GM21447 (cell line): ENCODE data around the gene TRIM29.

Source experiments
- ATAC-seq: cut with Tn5 transposase; IDR thresholded peaks from one replicate; pipeline ENCODE4 v1.9.1; 2021; ENCODE audit not compliant: unreplicated experiment

TRIM29 gene

DNA sequence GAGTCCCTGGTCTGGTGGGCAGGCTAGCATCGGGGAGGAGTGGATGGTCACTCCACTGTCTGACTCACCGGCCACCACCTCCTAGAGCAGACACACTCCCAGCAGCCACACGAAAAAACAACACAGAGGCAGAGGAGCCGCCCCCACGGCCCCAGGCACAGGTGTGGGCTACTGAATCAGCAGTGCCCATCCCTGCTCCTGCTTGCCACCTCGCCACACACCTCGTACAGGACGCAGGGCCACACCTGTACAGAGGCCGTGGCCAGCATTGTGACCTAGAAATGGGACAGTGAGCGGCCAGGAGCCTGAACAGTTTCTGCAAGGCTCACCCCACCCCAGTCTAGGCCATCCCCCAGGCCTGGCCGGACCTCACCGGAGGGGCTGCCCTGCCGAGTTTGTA lies 14.0 kb downstream of the TRIM29 start:
- no peak for ATAC-seq

DNA sequence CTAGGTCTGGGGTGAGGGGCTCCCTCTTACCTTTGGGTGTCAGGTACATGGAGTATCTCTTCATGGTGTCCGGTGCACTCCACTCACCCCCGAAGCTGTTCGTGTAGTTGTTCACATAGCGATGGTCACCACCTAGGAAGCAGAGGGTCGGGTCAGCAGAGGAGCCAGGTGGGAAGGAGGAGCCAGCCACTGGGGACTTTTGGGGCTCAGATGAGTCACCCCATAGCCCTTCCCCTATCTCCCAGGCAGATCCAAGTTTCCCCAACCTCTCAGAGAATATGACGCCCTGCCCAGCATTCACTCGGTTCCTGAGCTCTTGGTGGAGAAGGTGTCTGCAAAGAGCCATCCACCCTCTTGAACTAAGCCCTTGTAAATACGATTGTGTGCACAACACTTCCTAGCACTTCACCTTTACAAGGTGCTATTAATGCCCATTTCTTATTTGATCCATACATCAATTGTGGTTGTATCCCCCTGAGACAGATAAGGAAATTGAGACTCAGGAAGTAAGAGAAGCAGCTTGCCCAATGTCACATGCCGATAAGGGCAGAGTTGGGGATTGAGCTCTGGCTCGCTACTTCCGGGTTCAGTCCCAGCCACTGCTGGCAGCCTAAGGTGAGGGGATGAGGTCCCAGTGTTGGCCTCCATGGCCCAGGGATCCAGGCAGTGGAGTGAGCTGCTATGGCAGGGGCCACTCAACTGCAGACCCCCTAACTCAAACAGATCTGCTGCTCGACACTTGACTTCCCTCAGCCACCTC lies 14.8 kb downstream of the TRIM29 start:
- no peak for ATAC-seq

DNA sequence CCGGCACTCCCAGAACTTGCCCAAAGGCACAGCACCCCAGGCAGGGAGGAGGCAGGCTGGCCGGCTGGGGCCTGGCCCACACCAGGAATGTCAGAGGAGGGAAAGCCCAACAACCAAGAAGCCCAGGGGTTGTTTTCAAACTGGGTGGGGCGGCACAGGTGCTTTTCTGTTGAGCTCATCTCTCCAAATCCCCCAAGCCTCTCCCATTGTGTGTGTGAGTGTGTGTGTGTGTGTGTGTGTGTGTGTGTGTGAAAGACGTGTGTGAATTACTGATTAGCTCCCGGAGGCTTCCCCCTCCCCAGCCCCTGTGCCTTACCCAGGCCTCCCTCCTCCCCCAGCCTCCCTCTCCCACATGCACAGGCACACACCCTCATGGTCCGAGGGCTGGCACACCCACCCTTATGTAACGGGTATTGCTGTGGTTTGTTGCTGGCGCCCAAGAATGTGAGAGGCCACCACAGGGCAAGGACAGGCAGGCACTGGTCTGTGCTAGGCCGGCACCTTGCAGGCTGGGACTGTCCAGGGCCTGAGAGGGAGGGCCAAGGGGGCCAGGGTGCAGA lies 15.9 kb downstream of the TRIM29 start:
- ATAC-seq: no peak

DNA sequence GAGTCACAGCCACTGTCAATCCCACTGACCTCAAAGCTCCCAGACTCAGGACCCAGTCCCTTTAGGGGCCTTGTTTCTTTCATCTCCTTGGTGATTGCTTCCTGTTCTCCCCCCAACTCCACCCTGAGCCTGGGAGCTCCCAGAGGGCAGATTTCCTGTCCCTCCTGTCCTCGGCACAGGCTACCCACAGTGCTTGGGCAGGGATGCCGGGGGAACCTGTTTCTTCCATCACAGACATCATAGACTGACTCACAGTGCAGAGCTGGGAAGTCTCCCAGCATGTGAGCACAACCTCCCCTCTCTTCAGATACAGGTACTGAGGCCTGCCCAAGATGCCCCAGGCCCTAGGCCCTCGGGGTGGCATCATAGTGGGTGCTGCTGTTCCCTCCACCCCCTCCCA lies 16.6 kb downstream of the TRIM29 start:
- no peak for ATAC-seq

DNA sequence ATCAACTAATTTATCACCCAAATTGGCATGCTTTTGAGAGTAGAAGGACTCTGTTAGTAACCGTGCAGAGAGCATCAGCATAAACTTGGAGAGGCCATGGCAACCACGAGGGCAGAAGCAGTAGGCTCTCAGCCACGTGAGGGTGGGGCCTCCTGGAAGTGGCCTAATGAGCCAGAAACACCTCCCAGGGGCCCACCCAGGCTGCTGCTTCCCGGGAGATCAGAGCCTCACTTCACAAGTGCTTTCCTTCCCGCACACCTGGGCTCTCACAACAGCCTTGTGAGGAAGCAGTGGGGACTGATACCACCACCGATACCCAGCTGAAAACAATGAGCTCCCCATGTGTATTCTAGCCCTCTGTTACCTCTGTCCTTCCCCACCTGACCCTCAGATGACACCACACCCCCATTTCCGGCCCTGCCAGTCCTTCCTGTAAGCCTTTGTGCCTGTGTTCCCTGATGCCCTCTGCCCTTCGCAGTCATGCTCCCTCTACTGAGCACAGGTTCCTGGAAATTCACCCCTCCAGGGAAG lies 17.0 kb downstream of the TRIM29 start:
- no peak for ATAC-seq

DNA sequence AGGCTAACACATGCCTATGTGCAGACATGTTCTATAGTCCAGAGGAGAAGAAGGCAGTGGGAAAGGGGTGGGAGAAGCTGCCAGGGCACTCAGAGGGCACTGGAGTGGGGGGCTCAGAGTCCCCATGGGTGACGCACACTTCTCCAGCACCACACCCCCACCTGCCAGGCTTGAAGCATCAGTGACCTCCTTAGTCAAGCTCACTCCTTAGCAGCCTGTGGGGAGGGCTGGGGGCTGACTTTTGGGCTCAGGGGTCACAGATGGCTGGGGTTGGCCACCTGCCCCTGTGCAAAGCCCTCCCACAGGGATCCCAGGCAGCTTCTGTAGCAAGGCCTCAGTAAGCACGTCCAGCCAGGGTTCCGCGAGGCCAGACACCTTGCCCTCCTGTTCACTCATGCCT lies 18.8 kb downstream of the TRIM29 start:
- no peak for ATAC-seq

DNA sequence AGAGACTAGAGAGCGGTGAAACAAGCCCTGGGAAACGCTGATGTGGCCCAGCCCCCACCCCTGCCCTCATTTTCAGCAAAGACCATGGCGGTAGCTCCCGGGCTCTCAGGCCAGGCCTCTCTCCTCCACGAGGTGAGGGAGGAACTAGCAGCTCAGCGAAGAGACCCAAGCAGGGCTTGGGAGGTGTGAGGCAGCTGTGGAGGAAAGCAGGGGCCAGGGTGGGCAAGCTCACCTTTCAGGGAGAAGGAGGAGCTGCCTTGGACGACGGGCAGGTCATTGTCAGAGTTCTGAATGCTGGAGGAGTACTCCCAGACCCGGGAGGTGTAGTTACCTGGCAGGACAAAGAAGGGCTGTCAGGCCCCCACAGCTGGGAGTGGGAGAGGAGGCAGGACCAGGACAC lies 19.9 kb downstream of the TRIM29 start:
- no peak for ATAC-seq

DNA sequence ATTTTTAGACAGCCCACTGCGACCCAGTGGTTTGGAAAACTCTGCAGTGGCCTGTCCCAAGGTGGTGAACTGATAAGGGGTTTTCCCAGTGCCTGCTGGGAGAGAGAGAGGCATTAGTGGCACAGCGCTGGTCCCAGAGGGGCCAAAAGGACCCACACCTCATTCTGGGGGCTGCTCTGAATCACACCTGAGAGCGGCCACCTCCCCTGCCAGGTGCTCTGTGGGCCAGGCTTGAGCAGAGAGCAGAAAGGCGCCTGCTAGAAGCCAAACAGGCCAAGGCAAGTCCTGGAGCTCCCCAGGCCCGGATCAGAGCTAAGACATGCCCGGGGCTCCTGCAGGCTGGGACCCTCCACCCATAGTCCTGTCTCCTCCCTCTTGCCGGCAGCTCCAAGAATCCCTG lies 20.9 kb downstream of the TRIM29 start:
- no peak for ATAC-seq

DNA sequence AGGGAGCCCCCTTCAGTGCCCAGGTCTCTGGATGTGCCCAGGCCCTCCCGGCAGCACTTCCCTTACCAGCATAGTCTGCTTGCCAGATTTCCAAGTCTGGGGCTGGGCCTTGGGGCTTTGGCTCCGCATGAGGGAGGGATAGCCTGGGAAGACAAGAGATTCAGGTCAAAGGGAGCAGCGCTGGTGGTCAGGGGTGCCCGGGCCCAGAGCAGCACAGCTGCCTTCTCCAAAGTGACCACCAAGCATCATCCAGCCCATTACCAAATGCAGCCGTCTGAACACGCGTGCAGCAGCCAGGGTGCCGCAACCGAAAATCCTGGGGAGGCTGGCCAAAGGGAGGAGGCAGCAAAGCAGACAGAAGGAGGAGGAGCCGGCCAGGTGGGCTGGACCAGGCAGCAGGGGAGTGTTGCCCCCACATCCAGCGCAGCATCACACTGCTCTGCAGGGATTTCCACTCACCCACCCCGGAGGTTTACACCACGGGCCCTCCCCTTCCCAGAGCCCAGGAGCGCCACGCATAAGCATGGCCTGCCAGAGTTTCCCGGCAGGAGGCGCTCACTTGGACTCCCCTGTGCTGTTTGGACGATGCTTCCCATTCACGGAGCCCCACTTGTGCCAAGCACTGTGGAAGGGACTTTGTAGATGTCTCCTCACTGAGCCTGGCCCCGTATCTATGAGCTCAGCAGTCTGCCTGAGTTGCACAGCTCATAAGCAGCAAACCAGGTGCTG lies 22.5 kb downstream of the TRIM29 start:
- no peak for ATAC-seq

DNA sequence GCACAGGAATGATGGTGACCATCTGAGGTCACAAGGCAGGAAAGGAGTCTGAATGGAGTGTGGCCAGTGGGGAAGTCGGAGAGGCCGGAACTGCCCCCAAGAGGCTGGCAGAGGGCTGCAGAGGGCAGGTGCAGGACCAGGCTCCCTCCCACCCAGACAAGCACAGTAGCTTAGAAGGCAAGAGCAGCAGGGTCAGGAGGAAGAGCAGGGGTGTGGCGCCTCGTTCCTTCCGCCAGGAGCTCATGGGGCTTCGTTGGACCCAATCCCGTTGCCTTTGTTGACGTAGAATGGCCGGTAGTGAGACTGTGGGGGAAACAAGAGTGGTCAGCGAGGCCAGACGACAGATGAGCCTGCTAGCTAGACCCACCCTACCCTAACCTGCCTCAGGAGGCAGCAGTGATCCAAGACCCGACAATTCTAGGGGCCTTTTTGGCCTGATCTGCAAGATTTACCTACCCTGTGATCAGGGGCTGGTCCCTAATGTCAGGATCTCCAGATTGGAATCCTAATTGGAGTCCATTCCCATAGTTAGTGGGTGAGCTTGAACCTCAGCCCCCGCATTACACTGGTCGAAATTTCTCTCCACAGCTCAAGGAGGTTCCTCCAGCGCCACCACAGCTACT lies 25.6 kb downstream of the TRIM29 start:
- no peak for ATAC-seq

DNA sequence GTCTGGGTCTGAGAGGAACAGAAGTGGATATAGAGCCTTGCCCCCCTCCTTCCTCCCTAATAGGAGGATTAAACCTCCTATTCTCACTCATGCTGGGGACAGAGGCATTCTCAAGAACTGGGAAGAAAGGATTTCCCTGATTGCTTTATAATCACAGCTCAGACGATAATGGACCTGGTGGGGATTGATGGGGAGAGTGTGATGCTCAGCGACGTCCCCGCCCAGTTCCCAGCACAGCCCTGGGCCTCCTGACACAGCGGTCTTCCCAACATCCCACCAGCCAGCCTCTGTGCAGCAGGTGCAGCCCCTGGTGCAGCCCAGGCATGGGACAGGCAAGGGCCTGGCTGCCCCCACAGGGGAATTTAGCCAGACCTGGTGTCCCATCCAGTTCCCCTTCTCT lies 28.4 kb downstream of the TRIM29 start:
- ATAC-seq: no peak

DNA sequence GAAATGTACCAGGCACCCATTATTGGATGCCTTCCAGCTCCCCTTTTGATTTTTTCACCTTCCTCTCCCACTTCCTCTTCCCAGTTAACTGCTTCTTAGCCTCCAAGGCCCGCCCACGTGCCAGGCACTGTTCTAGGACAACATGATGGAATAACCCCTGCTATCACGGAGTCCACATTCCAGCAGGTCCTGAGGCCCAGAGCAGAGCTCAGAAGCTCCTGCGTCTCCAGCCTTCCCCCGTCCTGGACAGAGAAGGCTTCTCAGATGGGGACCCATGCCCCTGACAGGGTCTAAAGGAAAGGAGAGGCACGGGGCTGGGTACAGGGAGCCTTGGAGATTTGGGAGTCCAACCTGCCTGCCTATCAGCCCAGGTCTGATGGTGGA lies 29.1 kb downstream of the TRIM29 start:
- no peak for ATAC-seq

DNA sequence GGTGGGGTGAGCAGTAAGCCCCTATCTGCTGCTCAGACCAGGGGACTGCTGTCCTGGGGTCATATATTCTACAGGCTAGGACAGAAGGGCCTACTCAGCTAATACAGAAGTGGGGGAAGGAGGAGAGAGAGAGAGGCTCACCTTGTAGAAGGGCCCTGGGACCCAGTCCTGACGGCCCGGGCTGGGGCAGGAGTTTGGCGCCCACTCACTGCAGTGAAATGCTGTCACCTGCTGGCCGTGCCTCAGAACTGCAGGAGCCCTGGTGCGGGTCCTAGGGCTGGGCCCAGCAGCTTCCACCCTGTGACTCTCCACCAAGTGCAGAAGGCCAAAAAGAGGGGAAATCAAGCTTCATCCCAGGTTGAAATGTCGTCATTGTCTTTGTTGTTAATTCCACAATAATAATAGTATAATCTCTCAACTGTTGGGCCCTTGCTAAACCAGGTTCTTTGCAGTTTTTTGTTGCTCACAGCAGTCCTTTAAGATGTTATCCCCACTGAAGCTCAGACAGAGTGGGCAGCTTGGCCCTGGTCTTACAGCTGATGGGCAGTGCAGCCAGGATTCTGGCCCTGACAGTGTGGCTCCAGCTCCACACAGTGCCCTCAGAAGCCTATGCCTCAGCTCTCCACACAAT lies 29.6 kb downstream of the TRIM29 start:
- no peak for ATAC-seq

DNA sequence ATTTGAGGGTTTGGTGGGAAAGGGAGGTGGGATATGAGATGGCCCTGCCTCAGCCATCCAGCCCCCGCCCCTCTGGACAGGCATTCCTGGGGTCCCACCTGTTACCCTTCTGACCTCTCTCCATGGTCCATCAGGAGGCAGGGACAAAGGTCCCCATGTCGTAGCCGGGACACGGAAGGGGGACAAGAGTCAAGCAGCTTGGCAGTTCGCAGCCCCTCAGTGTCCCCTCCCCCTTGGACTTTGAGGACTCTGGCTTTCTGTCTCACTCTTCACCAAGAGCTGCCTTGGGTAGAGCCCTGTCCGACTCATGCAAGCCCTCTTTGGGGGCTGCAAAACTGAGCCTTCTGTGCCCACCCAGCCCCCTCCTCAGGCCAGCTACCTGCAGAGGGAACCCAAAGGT lies 30.2 kb downstream of the TRIM29 start:
- no peak for ATAC-seq

DNA sequence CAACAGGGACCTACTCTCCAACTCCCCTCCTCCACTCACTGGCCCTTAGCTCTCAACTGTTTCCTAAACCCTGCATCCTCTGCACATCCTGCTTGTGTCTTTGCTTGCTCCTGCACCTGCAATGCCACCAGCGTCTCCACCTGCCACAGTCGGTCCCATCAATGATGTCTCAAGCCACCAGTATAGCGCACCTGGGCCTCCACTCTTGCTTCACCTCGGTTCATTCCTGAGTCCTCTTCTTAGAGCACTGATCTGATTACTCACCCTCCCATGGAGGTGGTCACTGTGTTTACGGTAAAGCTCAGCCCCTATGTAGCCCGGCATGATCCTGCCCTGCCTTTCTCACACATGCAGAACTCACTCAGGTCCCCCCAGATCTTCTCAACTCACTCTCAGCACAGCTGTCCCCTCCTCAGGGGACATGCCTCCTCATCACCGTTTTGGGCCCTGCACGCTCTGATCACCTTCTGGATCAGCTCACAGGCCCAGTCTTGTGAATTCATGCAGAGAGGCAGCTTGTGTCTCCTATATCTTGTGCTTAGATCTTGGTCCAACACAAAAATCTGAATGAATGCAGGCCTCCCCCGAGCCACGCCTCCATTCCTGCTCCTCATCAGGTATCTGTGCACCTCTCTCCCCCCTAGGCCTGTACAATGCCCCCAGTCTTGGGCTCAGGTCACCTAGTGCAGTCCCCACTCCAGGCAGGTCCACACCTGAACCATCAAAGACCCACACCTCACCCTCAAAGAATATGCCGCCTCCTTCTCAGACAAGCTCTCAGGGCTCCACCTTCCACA lies 31.4 kb downstream of the TRIM29 start:
- no peak for ATAC-seq

DNA sequence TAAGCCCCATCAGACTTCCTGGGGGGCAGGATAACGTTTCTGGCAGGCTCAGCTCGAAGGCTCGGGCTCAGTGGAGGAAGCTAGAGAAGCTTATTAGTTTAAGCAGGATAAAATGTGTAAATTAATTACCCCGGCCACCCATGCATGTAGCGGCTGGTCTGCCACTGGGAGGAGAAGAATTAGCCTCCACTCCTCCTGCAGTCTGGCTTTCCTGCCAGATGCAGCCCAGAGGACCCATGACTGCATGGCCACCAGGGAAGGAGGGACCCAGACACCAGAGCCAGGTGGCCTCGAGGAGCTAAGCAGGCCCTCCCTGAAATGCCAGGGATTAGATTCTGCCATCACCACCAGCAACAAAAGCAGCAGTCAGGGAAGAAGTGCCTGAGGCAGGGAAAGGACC lies 32.3 kb downstream of the TRIM29 start:
- ATAC-seq: no peak

DNA sequence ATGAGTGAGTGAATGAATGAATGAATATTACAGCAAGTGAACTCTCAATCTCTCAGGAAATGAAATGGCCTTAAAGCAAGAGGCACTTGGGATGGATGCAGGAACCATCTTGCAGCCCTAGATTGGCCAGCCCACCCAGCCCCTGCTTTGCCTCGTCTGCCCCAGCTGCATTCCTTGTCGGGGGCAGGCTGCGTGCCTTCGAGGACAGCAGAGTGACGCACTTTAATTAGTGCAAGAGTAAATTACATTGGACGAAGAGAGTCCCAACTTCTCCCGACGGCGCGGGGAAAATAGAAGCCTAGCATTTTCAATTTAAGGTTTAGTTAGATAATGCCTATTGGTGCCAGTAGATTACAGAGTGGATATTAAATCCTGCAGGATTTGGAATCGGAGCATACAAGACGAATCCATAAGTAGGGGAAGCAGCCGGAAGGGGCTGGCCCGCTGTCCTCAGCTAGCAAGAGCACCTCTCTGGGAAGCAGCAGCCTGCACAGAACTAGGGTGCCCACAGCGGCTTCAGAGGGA lies 33.8 kb downstream of the TRIM29 start:
- no peak for ATAC-seq

DNA sequence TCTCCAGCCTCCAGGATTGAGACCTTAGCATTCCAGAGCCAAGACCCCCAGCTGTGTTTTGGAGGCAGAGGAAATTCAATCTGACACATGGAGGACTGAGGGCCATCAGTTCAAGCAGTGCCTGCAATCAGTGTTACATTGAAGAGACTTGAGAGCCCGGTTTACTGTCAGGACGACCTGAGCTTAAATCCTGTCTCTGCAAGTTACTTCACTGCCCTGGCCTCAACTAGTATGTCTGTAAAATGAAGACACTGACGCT lies 35.1 kb downstream of the TRIM29 start:
- no peak for ATAC-seq

DNA sequence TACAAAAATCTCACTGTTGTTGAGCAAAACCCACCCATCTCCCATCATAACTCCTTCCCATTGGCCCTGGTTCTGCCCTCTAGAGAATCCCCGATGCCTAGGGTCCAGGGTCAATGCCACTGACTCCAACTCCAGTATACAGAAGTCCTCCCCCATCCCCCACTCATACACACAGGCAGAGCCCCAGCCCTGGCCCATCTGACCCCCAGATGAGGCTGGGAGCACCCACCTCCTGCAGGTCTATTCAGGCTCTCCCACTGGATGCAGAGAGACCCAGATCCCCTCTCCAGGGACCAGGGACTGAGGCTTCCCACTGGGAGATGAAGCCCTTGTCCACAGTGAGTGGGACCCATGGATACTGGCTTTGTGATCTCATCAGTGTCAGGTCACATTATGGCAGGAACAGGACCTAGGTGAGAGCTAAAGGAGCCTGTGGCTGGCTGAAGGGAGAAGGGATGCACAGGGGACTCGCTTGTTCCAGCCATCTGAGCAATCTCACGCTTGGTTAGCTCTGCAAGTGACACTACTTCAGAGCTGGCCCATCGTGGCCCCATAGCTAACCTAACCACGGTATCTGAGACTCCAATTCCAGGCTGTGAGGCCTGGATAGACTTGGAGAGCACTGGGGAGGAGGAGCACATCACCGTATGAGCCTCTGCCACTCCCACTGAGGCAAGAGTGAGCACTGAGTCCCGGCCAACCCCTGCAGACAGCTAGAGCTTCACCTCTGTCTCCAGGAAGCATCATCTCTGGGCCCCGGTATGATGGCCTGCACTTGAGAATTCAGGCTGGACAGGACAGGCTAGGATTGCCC lies 35.7 kb downstream of the TRIM29 start:
- ATAC-seq: no peak
